ENCODE results near the gene HPSE2.
"Not testable (repeated sequence)": the region's sequence is repeated elsewhere in the genome, so short reads cannot be mapped to it uniquely, and the experiment has no call there.

HPSE2 gene

GRCh38 chr10:99143651-99144050, 92.0 kb downstream of the HPSE2 start:
- no peak for DNase-seq (ENCODE audit: low read depth)
- no peak for TF ChIP-seq CTCF (IDR thresholded peaks at IDR 0.05; ENCODE audit: low read depth, low read length, missing control alignments)
- no peak overlapping the region for H3K4me3 ChIP-seq (ENCODE audit: low read depth, low read length)

GRCh38 chr10:99143011-99143410, 92.6 kb downstream of the HPSE2 start:
- no peak for DNase-seq (ENCODE audit: low read depth)
- no peak for TF ChIP-seq CTCF (IDR thresholded peaks at IDR 0.05; ENCODE audit: low read depth, low read length, missing control alignments)
- no peak overlapping the region for H3K4me3 ChIP-seq (ENCODE audit: low read depth, low read length)

GRCh38 chr10:99132897-99133296, 102.8 kb downstream of the HPSE2 start:
- H3K4me3 ChIP-seq (ENCODE audit: low read depth, low read length); DNase-seq (ENCODE audit: low read depth): not testable (repeated sequence)

GRCh38 chr10:99125879-99126278, 109.8 kb downstream of the HPSE2 start:
- no peak for DNase-seq (ENCODE audit: low read depth)
- TF ChIP-seq CTCF (IDR thresholded peaks at IDR 0.05; ENCODE audit: low read depth, low read length, missing control alignments), result no peak
- no peak overlapping the region for H3K4me3 ChIP-seq (ENCODE audit: low read depth, low read length)

- no peak for DNase-seq (ENCODE audit: low read depth)
- TF ChIP-seq CTCF (IDR thresholded peaks at IDR 0.05; ENCODE audit: low read depth, low read length, missing control alignments), result no peak
- H3K4me3 ChIP-seq (ENCODE audit: low read depth, low read length), result no peak overlapping the region
Observed at GRCh38 chr10:99124376-99124775, 111.3 kb downstream of the HPSE2 start.

GRCh38 chr10:99123851-99124250, 111.8 kb downstream of the HPSE2 start:
- DNase-seq (ENCODE audit: low read depth), result no peak
- no peak for TF ChIP-seq CTCF (IDR thresholded peaks at IDR 0.05; ENCODE audit: low read depth, low read length, missing control alignments)
- no peak overlapping the region for H3K4me3 ChIP-seq (ENCODE audit: low read depth, low read length)

- H3K4me3 ChIP-seq (ENCODE audit: low read depth, low read length), result no peak overlapping the region
- no peak for TF ChIP-seq CTCF (IDR thresholded peaks at IDR 0.05; ENCODE audit: low read depth, low read length, missing control alignments)
- no peak for DNase-seq (ENCODE audit: low read depth)
Observed at GRCh38 chr10:99123336-99123735, 112.3 kb downstream of the HPSE2 start.
